MM.1S (cell line): ENCODE data around the gene DLEC1.

Experiments
- DNase-seq: peaks from one replicate; pipeline ENCODE4 v3.0.0-alpha.2; 2015
- H2AFZ ChIP-seq: fragments of 300-600 bp; sonication (generic); 2 replicates; pipeline ENCODE4 v1.6.0; 2016; ENCODE audit warnings: antibody characterized with exemption, low read length
- H3F3A ChIP-seq: fragments of 300-600 bp; sonication (generic); 2 replicates; pipeline ENCODE4 v1.6.1; 2016; ENCODE audit warnings: mild to moderate bottlenecking, antibody characterized with exemption, low read length, moderate library complexity, mixed read lengths; ENCODE audit not compliant: insufficient read depth
- H3K27ac ChIP-seq: fragments of 300-600 bp; sonication (generic); 2 replicates; pipeline ENCODE4 v1.5.1; 2016; ENCODE audit warnings: mild to moderate bottlenecking, low read length
- H3K27me3 ChIP-seq: fragments of 300-600 bp; sonication (generic); replicated peaks from 2 replicates; pipeline ENCODE4 v1.6.0; 2016; ENCODE audit warnings: low read length; ENCODE audit not compliant: insufficient read depth
- H3K36me3 ChIP-seq: fragments of 300-600 bp; sonication (generic); replicated peaks from 2 replicates; pipeline ENCODE4 v1.6.1; 2016; ENCODE audit warnings: mild to moderate bottlenecking, low read length, mixed read lengths; ENCODE audit not compliant: insufficient read depth
- H3K4me1 ChIP-seq: fragments of 300-600 bp; sonication (generic); 2 replicates; pipeline ENCODE4 v1.6.1; 2016; ENCODE audit warnings: low read length, mixed read lengths
- H3K4me2 ChIP-seq: fragments of 300-600 bp; sonication (generic); 2 replicates; pipeline ENCODE4 v1.6.0; 2016; ENCODE audit warnings: low read depth, low read length
- H3K4me3 ChIP-seq: fragments of 300-600 bp; sonication (generic); 2 replicates; pipeline ENCODE4 v1.5.1; 2016; ENCODE audit warnings: low read length, mixed read lengths
- H3K79me2 ChIP-seq: fragments of 300-600 bp; sonication (generic); 2 replicates; pipeline ENCODE4 v1.6.1; 2016; ENCODE audit warnings: mixed run types, low read length, mixed read lengths
- H3K9ac ChIP-seq: fragments of 300-600 bp; sonication (generic); 2 replicates; pipeline ENCODE4 v1.6.1; 2016; ENCODE audit warnings: low read length, mixed read lengths
- H3K9me2 ChIP-seq: fragments of 300-600 bp; sonication (generic); replicated peaks from 2 replicates; pipeline ENCODE4 v1.6.1; 2016; ENCODE audit warnings: mild to moderate bottlenecking, low read length, mixed read lengths; ENCODE audit not compliant: insufficient read depth
- H3K9me3 ChIP-seq: fragments of 300-600 bp; sonication (generic); replicated peaks from 2 replicates; pipeline ENCODE4 v1.6.1; 2016; ENCODE audit warnings: mild to moderate bottlenecking, low read length, mixed read lengths; ENCODE audit not compliant: insufficient read depth
- H4K20me1 ChIP-seq: fragments of 300-600 bp; sonication (generic); 2 replicates; pipeline ENCODE4 v1.6.1; 2016; ENCODE audit warnings: mild to moderate bottlenecking, low read length, moderate library complexity, mixed read lengths; ENCODE audit not compliant: insufficient read depth
- CTCF ChIP-seq: fragments of 300-600 bp; sonication (generic); IDR thresholded peaks from 2 replicates; pipeline ENCODE4 v1.5.1; 2016; ENCODE audit warnings: antibody characterized with exemption, low read length, mixed read lengths
- EZH2 ChIP-seq: fragments of 300-600 bp; sonication (generic); optimal IDR thresholded peaks from 2 replicates; pipeline ENCODE3; 2017; ENCODE audit warnings: low read depth, mild to moderate bottlenecking, antibody characterized with exemption, low read length, mixed read lengths
- EZH2phosphoT487 ChIP-seq: fragments of 300-600 bp; sonication (generic); IDR thresholded peaks from 2 replicates; pipeline ENCODE4 v1.6.1; 2018; ENCODE audit warnings: antibody characterized with exemption, low read length

Gene DLEC1

GRCh38 chr3:38119821-38120692, 81.0 kb downstream of the DLEC1 start:
- Histone ChIP-seq H2AFZ (no peak overlapping the region), H3K27me3 (no peaks in the 10 kb centered on the region), H3K4me3 (no peak overlapping the region), H3K27ac (no peak overlapping the region), H4K20me1 (no peaks in the 10 kb centered on the region), H3K9ac (no peak overlapping the region), H3K79me2 (no peaks in the 10 kb centered on the region), H3K36me3 (no peaks in the 10 kb centered on the region), H3K9me3 (no peaks in the 10 kb centered on the region), H3K4me2 (no peak overlapping the region), H3F3A (no peaks in the 10 kb centered on the region), H3K9me2 (no peaks in the 10 kb centered on the region), H3K4me1 (no peaks in the 10 kb centered on the region)
- DNase-seq, result no peak
- TF ChIP-seq EZH2 (no peak), CTCF (no peak), EZH2phosphoT487 (no peak)

DNA sequence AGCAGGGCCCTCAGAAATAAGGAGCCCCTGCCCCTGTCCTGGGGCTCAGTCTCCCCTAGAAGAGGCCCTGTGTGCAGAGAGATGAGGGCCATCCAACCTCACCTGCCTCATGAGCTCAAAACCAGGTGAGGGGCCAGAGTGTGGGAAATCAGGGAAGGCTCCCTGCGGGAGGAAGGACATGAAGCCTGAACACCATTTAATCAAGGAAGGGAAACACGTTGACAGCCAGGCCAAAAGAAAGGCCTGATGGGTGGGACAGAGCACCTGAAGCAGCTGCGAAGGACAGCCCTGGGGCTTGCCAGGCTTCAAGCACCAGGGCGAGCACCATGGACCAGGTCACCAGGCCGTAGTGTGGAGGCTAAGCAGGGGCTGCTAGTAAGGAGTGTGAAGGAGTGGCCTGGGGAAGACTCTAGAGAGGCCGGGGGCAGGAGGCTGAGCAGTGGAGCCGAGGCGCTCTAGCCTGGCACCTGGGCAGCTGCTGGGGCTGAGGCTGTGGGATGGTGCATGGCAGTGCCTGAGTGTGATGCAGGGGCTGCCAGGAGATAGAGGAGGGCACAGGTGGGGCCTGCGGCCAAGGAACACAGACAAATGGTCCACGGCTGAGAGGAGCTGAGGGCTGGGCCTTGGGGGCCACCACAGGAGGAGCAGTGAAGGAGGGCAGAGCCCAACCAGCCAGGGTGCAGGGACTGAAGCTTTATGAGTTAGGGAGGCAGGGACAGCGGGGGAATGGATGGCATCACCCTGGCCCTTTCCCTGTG, 81.9 kb downstream of the DLEC1 start:
- H3K4me3 ChIP-seq, result no peak overlapping the region
- no peak for DNase-seq
- no peak overlapping the region for H3K4me2 ChIP-seq
- H3K27me3 ChIP-seq, result no peaks in the 10 kb centered on the region
- H3K79me2 ChIP-seq, result no peaks in the 10 kb centered on the region
- no peaks in the 10 kb centered on the region for H3K9me3 ChIP-seq
- no peak overlapping the region for H3K9ac ChIP-seq
- no peaks in the 10 kb centered on the region for H3K4me1 ChIP-seq
- H3K27ac ChIP-seq, result no peak overlapping the region
- TF ChIP-seq CTCF, result no peak
- no peaks in the 10 kb centered on the region for H3F3A ChIP-seq
- no peaks in the 10 kb centered on the region for H4K20me1 ChIP-seq
- no peaks in the 10 kb centered on the region for H3K36me3 ChIP-seq
- H2AFZ ChIP-seq, result no peak overlapping the region
- no peaks in the 10 kb centered on the region for H3K9me2 ChIP-seq

GRCh38 chr3:38121451-38121831, 82.4 kb downstream of the DLEC1 start:
- Histone ChIP-seq H3K4me3 (no peak overlapping the region), H3K4me1 (no peaks in the 10 kb centered on the region), H3K27ac (no peak overlapping the region), H3K9ac (no peak overlapping the region), H3K27me3 (no peaks in the 10 kb centered on the region), H2AFZ (no peak overlapping the region), H4K20me1 (no peaks in the 10 kb centered on the region), H3K9me2 (no peaks in the 10 kb centered on the region), H3F3A (no peaks in the 10 kb centered on the region), H3K4me2 (no peak overlapping the region), H3K79me2 (no peaks in the 10 kb centered on the region), H3K36me3 (no peaks in the 10 kb centered on the region), H3K9me3 (no peaks in the 10 kb centered on the region)
- DNase-seq, result no peak
- no peak for TF ChIP-seq EZH2
- no peak for TF ChIP-seq EZH2phosphoT487
- no peak for TF ChIP-seq CTCF
